Activated CD4-positive, alpha-beta T cell treated with anti-CD3 and anti-CD28 coated beads for 36 hours (primary cell): ENCODE results near the gene RBBP4. TPM values are rescaled to one million over a fixed set of nuclear protein-coding genes. Genes with fewer than 3 reads are reported as not detected.
A peak's percentile ranks its signal among the peaks of the same experiment; 100 is the strongest.

Experiments
- ATAC-seq: fragments of 200-7000 bp; cut with Tn5 transposase; one replicate; pipeline ENCODE4 v1.10.0; 2021; ENCODE audit warnings: mild to moderate bottlenecking, moderate library complexity
- CTCF ChIA-PET: fragments of 350-600 bp; sonication (Branson Sonifier 250); formaldehyde crosslinking; loops from one replicate; lab custom pipeline; 2021; ENCODE audit warnings: antibody characterized with exemption; lab: Charles Lee
- POLR2A ChIA-PET: fragments of 350-600 bp; sonication (Branson Sonifier 250); formaldehyde crosslinking; loops from one replicate; lab custom pipeline; 2021; ENCODE audit warnings: antibody characterized with exemption, inconsistent platforms; lab: Charles Lee
- DNase-seq: peaks from one replicate; pipeline ENCODE4 v3.0.0-alpha.2; 2020
- H3K27ac Mint-ChIP-seq: one replicate; pipeline ENCODE4 v1.8.0; 2021; ENCODE audit warnings: mixed read lengths
- H3K27me3 Mint-ChIP-seq: one replicate; pipeline ENCODE4 v1.8.0; 2021; ENCODE audit warnings: mixed read lengths
- H3K36me3 Mint-ChIP-seq: one replicate; pipeline ENCODE4 v1.8.0; 2021; ENCODE audit warnings: low read depth, mixed read lengths
- H3K4me1 Mint-ChIP-seq: one replicate; pipeline ENCODE4 v1.8.0; 2021; ENCODE audit warnings: mixed read lengths
- H3K4me3 Mint-ChIP-seq: one replicate; pipeline ENCODE4 v1.8.0; 2021; ENCODE audit warnings: mild to moderate bottlenecking, moderate library complexity, mixed read lengths
- H3K9me3 Mint-ChIP-seq: one replicate; pipeline ENCODE4 v1.8.0; 2021; ENCODE audit warnings: low read depth, mixed read lengths
- intact Hi-C, 2 experiments: fragments of 100-400 bp; cut with DNase I in 1 of 2; cut with micrococcal nuclease in 1 of 2; formaldehyde crosslinking; loops; one replicate each; pipeline versions ENCODE4 v1.14.2 to v1.15.1; 2022 to 2024; cut with DNase I, micrococcal nuclease
- total RNA-seq, 2 experiments: library from RNA; stranded (reverse); gene quantifications; one replicate each; pipeline ENCODE4 v1.2.3, GENCODE V29; 2021

RBBP4 gene
- 100 to 1,000 TPM; 323 to 331 TPM for total RNA-seq

- peaks cover 48% of the 10 kb centered on the region for H3K4me1 Mint-ChIP-seq
- intact Hi-C loops = loop anchor here (1.0 to 10.0 kb wide), 21 partner anchors 28 to 1006 kb away; partner anchors contain the start of genes AK2 (in 1 of the 2), AZIN2 (in 1 of the 2), BSDC1 (in 1 of the 2) and EIF3I (in 1 of the 2)
- H3K4me3 Mint-ChIP-seq = peak within 1 kb of the TSS; percentile 90
- no peaks in the 10 kb centered on the region for H3K9me3 Mint-ChIP-seq
- POLR2A ChIA-PET = interaction anchor here (0.5 to 1.2 kb wide), 6 partner anchors 26 to 577 kb away, joined by 3 read pairs; partner anchors contain the start of genes BSDC1 and KPNA6
- CTCF ChIA-PET = interaction anchor here (0.8 to 2.1 kb wide), 4 partner anchors 9 to 132 kb away, joined by 3 to 15 read pairs (median 3); no protein-coding TSS in a partner anchor
- peaks cover 46% of the 10 kb centered on the region for H3K36me3 Mint-ChIP-seq
- H3K27me3 Mint-ChIP-seq = no peaks in the 10 kb centered on the region
- ATAC-seq (peak; percentile 89), DNase-seq (peak; percentile 99)
- H3K27ac Mint-ChIP-seq = peak within 1 kb of the TSS; percentile 99
Measured at GRCh38 chr1:32650752-32651460, at the start of gene RBBP4. TSS of gene RBBP4 (plus strand) at chr1:32651208. CDS start at chr1:32651307, 99 bp downstream.

GRCh38 chr1:32605711-32606424, 45.1 kb upstream of the RBBP4 start:
- no peak for ATAC-seq
- no peaks in the 10 kb centered on the region for H3K4me1 Mint-ChIP-seq
- no peak overlapping the region for H3K4me3 Mint-ChIP-seq
- DNase-seq = no peak
- ChIA-PET POLR2A (no interaction called here), CTCF (no interaction called here)
- H3K27ac Mint-ChIP-seq = no peak overlapping the region
- no peaks in the 10 kb centered on the region for H3K27me3 Mint-ChIP-seq
- no peaks in the 10 kb centered on the region for H3K9me3 Mint-ChIP-seq
- no peaks in the 10 kb centered on the region for H3K36me3 Mint-ChIP-seq
- intact Hi-C loops = no loop called here

- ATAC-seq (no peak), DNase-seq (no peak)
- Mint-ChIP-seq H3K27ac (no peak overlapping the region), H3K9me3 (no peaks in the 10 kb centered on the region), H3K36me3 (no peaks in the 10 kb centered on the region), H3K4me3 (no peak overlapping the region), H3K27me3 (no peaks in the 10 kb centered on the region), H3K4me1 (no peaks in the 10 kb centered on the region)
- CTCF ChIA-PET = no interaction called here
- POLR2A ChIA-PET = no interaction called here
- intact Hi-C loops = no loop called here
Measured at GRCh38 chr1:32606565-32607371, 44.2 kb upstream of the RBBP4 start.

GRCh38 chr1:32609180-32609579, 41.8 kb upstream of the RBBP4 start:
- no peak for DNase-seq

GRCh38 chr1:32611859-32612188, 39.2 kb upstream of the RBBP4 start:
- DNase-seq (no peak), ATAC-seq (no peak)
- peak overlapping the region; percentile 57 for H3K4me3 Mint-ChIP-seq
- no peaks in the 10 kb centered on the region for H3K36me3 Mint-ChIP-seq
- intact Hi-C loops = loop anchor here in 1 of 2 experiments (1.0 kb wide), 1 partner anchor 38 kb away; the partner anchor contains the start of gene ZBTB8OS
- CTCF ChIA-PET = no interaction called here
- H3K9me3 Mint-ChIP-seq = no peaks in the 10 kb centered on the region
- POLR2A ChIA-PET = no interaction called here
- peaks cover 7% of the 10 kb centered on the region for H3K4me1 Mint-ChIP-seq
- H3K27me3 Mint-ChIP-seq = no peaks in the 10 kb centered on the region
- H3K27ac Mint-ChIP-seq = no peak overlapping the region

More at GRCh38 chr1:32609180-32609579, 41.8 kb upstream of the RBBP4 start:
- Mint-ChIP-seq H3K4me3 (no peak overlapping the region), H3K36me3 (no peaks in the 10 kb centered on the region), H3K27me3 (no peaks in the 10 kb centered on the region), H3K27ac (no peak overlapping the region), H3K4me1 (peaks cover 7% of the 10 kb centered on the region), H3K9me3 (no peaks in the 10 kb centered on the region)
- ChIA-PET POLR2A (interaction anchor here (0.7 kb wide), 2 partner anchors 18 to 133 kb away, joined by 4 read pairs; no protein-coding TSS in a partner anchor), CTCF (interaction anchor here (0.6 to 0.7 kb wide), 2 partner anchors 22 to 1182 kb away, joined by 3 to 4 read pairs; no protein-coding TSS in a partner anchor)
- intact Hi-C loops = no loop called here
- no peak for ATAC-seq

- Mint-ChIP-seq H3K27me3 (no peaks in the 10 kb centered on the region), H3K27ac (no peak overlapping the region), H3K36me3 (no peaks in the 10 kb centered on the region), H3K4me3 (peak overlapping the region; percentile 57), H3K9me3 (no peaks in the 10 kb centered on the region), H3K4me1 (peaks cover 7% of the 10 kb centered on the region)
- DNase-seq = peak; percentile 75
- peak; percentile 99 for ATAC-seq
- ChIA-PET CTCF (no interaction called here), POLR2A (interaction anchor here (0.6 kb wide), 2 partner anchors 36 to 92 kb away, joined by 6 to 9 read pairs; no protein-coding TSS in a partner anchor)
- intact Hi-C loops = loop anchor here in 1 of 2 experiments (1.0 kb wide), 1 partner anchor 38 kb away; the partner anchor contains the start of gene ZBTB8OS
Measured at GRCh38 chr1:32612189-32612881, 38.7 kb upstream of the RBBP4 start.

- Mint-ChIP-seq H3K9me3 (no peaks in the 10 kb centered on the region), H3K4me1 (peaks cover 7% of the 10 kb centered on the region), H3K4me3 (no peak overlapping the region), H3K27me3 (no peaks in the 10 kb centered on the region), H3K27ac (no peak overlapping the region), H3K36me3 (no peaks in the 10 kb centered on the region)
- no peak for DNase-seq
- POLR2A ChIA-PET = no interaction called here
- CTCF ChIA-PET = no interaction called here
- intact Hi-C loops = no loop called here
- no peak for ATAC-seq
Measured at GRCh38 chr1:32613472-32613871, 37.5 kb upstream of the RBBP4 start.

- Mint-ChIP-seq H3K4me3 (no peak overlapping the region), H3K27ac (no peak overlapping the region), H3K9me3 (no peaks in the 10 kb centered on the region), H3K36me3 (peaks cover 34% of the 10 kb centered on the region), H3K4me1 (peaks cover 27% of the 10 kb centered on the region), H3K27me3 (no peaks in the 10 kb centered on the region)
- intact Hi-C loops = no loop called here
- ATAC-seq (no peak), DNase-seq (no peak)
- ChIA-PET POLR2A (interaction anchor here (0.9 kb wide), 1 partner anchor 99 kb away, joined by 3 read pairs; no protein-coding TSS in a partner anchor), CTCF (no interaction called here)
Measured at GRCh38 chr1:32618673-32619221, 32.3 kb upstream of the RBBP4 start.

- ATAC-seq = no peak
- H3K27ac Mint-ChIP-seq = no peak overlapping the region
- intact Hi-C loops = loop anchor here in 1 of 2 experiments (10.0 kb wide), 1 partner anchor 365 kb away; the partner anchor contains the start of gene LCK
Measured at GRCh38 chr1:32619701-32620485, 31.1 kb upstream of the RBBP4 start.

More at GRCh38 chr1:32619701-32620485, 31.1 kb upstream of the RBBP4 start:
- ChIA-PET CTCF (interaction anchor here (0.5 to 1.2 kb wide), 3 partner anchors 34 to 100 kb away, joined by 3 to 4 read pairs (median 4); no protein-coding TSS in a partner anchor), POLR2A (interaction anchor here (0.6 to 0.9 kb wide), 2 partner anchors 100 to 101 kb away, joined by 3 to 6 read pairs; no protein-coding TSS in a partner anchor)
- H3K36me3 Mint-ChIP-seq = peaks cover 39% of the 10 kb centered on the region
- DNase-seq = peak; percentile 23
- H3K9me3 Mint-ChIP-seq = no peaks in the 10 kb centered on the region
- no peak overlapping the region for H3K4me3 Mint-ChIP-seq
- no peaks in the 10 kb centered on the region for H3K27me3 Mint-ChIP-seq
- H3K4me1 Mint-ChIP-seq = peaks cover 34% of the 10 kb centered on the region
